ENCODE measurements around the gene MUC21.

Gene MUC21

DNA sequence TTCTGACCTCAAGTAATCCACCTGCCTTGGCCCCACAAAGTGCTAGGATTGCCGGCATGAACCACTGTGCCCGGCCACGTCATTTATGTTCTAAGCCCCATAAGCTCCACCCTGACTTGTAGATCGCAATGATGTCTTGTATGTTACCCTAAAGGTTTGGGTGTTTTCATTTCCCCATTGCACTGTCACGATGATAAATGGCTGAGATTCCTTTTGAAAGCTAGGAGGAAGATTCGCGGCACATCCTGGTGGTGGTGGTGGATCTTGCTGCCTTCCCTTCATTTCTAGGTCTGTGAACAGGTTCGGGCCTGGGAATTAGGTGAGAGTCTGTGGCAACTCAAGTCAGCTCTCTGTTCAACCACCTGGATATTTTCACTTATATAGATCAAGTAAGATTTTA lies 55.0 kb downstream of the MUC21 start:
- peaks cover 0 to 2% of the 10 kb centered on the region in 2 donors for H3K27me3 ChIP-seq
- intact Hi-C loops (cut with DNase I; ENCODE audit: low total_unique reads), result no loop called here
- no peak for DNase-seq
- TF ChIP-seq, protein P1, sequence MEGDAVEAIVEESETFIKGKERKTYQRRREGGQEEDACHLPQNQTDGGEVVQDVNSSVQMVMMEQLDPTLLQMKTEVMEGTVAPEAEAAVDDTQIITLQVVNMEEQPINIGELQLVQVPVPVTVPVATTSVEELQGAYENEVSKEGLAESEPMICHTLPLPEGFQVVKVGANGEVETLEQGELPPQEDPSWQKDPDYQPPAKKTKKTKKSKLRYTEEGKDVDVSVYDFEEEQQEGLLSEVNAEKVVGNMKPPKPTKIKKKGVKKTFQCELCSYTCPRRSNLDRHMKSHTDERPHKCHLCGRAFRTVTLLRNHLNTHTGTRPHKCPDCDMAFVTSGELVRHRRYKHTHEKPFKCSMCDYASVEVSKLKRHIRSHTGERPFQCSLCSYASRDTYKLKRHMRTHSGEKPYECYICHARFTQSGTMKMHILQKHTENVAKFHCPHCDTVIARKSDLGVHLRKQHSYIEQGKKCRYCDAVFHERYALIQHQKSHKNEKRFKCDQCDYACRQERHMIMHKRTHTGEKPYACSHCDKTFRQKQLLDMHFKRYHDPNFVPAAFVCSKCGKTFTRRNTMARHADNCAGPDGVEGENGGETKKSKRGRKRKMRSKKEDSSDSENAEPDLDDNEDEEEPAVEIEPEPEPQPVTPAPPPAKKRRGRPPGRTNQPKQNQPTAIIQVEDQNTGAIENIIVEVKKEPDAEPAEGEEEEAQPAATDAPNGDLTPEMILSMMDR (IDR thresholded peaks at IDR 0.05), result no peak
- no peak overlapping the region for H3K4me3 ChIP-seq
- no peaks in the 10 kb centered on the region for H3K36me3 ChIP-seq
- H3K4me1 ChIP-seq, result no peaks in the 10 kb centered on the region
- H3K27ac ChIP-seq, result no peak overlapping the region
- H3K9me3 ChIP-seq, result no peaks in the 10 kb centered on the region
